NCI-H2081 treated with DMSO at 0.1 percent for 48 hours (cell line): ENCODE data around the gene UNC45B.
"Not testable (repeated sequence)": the region's sequence is repeated elsewhere in the genome, so short reads cannot be mapped to it uniquely, and the experiment has no call there.

ENCODE experiments used
- DNase-seq: peaks from one replicate; lab custom pipeline; 2025; lab: John Stamatoyannopoulos, UW

The UNC45B gene

GRCh38 chr17:35218915-35219314 lies 71.3 kb downstream of the UNC45B start:
- DNase-seq, result no peak

DNA sequence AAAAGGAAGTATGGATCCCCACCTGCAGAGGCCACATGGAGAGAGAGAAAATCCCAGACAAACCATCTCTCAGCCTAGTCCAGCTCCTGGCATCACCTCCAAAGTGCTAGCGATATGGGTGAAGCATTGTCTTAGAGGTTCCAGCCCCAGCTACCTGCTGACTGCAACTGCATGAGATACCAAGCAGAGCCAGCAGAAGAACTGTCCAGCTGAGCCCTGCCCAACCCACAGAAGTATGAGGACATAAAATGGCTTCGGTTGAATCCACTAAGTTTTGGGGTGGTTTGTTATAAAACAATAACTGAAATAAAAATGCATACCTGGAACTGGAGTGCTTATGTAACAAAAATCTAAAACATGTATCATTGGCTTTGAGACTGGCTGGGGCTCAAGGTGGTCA lies 74.8 kb downstream of the UNC45B start:
- DNase-seq, result no peak

DNA sequence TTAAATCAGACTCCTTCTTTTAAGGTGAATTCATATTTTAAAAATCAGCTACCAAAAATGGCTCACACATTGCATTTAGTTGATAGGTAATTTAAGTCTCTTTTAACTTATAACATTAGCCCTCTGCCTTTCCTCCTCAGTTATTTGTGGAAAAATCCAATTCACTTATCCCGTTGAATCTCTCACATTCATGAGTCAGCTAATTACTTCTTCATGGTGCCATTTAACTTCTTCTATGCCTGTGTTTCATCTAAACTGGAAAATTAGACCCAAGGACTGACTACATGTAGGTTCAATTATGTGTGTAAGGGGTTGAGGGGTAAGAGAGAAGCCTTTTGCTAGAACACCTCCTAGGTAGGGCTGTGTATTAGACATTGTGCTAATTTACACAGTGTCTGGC lies 76.8 kb downstream of the UNC45B start:
- DNase-seq, result no peak

DNA sequence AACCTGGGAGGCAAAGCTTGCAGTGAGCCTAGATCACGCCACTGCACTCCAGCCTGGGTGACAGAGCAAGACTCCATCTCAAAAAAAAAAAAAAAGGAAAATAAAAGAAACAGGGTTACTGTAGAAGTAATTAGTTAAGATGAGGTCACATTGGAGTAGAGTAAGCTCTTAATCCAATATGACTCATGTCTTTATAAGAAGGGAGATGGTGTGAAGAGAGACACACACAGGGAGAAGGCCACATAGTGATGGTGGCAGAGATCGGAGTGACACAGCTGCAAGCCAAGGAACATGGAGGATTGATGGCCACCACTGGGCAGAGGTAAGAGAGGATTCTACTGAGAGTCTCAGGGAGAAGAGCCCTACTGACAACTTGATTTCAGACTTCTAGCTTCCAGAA lies 79.9 kb downstream of the UNC45B start:
- DNase-seq, result no peak

DNA sequence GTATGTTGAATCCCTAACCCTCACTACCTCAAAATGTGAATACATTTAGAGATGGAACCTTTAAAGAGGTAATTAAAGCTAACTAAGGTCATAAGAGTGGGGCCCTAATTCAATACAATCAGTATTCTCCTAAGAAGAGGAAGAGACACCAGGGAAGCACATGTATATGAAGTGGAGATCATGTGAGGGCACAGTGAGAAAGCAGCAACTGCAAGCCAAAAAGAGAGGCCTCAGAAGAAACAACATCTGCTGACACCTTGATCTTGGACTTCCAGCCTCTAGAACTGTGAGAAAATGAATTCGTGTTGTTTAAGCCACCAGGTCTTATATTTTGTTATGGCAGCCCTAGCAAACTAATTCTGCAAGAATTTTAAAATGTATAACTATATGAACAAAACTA lies 82.0 kb downstream of the UNC45B start:
- DNase-seq, result no peak

GRCh38 chr17:35234315-35234714 lies 86.7 kb downstream of the UNC45B start:
- not testable (repeated sequence) for DNase-seq

- DNase-seq, result no peak
These were observed 87.7 kb downstream of the UNC45B start for GRCh38 chr17:35235289-35235688.

DNA sequence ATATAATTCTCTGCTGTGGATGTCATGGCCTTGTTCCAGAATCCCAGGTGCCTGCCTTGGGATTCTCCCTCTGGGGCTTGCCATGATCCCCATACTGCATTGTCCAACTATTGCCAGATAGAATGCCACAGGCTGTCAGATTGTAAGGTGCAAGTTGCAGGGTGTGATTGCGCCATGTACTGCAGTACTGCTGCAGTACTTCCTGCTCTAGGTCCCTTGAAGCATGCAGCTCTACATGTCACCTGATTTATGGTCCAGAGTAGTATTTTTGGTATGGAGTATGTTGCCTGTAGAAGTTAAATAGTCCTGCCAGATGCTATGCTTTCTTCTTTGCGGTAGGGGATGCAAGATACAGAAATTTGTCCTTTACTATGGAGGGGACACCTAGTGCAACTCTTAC lies 88.3 kb downstream of the UNC45B start:
- no peak for DNase-seq

DNA sequence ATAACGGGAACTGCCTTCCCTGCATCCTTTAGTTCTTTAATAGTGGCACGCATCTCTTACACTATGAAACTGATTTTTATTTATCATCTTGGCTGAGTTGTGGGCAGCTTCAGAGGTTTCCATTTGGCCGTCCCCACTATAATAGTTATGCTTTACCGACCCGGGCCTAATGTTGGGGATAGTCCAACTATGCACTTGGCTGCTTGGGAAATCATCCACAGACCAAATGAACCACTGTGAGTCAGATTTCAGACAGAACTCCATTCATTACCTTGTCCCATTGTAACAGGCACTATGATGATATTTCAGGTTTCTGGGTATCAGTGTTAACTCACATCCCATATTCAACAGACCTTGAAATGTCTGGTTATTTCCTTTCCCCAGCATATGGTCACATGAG lies 89.2 kb downstream of the UNC45B start:
- no peak for DNase-seq

DNA sequence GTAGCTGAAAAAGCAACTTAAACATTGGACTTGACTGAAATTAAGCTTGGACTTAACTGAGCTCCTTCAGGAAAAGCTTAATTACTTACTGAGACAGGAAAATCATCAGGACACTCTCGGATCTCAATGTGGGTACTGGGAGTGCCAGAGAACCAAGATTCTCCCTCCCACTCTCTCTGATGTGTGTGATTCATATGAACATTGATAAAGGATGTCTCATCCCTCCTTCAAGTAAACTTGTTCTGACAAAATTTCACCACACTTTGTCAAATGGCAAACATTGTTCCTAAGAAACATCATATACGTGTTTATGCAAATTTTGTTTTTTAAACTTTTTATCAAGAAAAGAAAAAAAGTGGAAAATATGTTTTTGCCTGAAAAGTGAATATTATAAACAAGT lies 91.2 kb downstream of the UNC45B start:
- DNase-seq, result no peak
